D721Med (cell line): ENCODE results near the gene SYMPK.

ENCODE experiments used
- DNase-seq: peaks from one replicate; pipeline ENCODE4 v3.0.0; 2011; ENCODE audit warnings: low spot score; ENCODE audit not compliant: insufficient read length
- FAIRE-seq: peaks from 2 replicates; lab custom pipeline; 2011; peaks lifted over from hg19 to GRCh38; lab: Jason Lieb, UNC
- CTCF ChIP-seq: IDR thresholded peaks from 2 replicates; pipeline ENCODE4 v1.5.1; 2012; ENCODE audit warnings: mild to moderate bottlenecking, control low read depth; ENCODE audit not compliant: insufficient read depth; ENCODE audit errors: missing control alignments

SYMPK gene

GRCh38 chr19:45816236-45817009, 46.5 kb downstream of the SYMPK start:
- no peak for TF ChIP-seq CTCF
- no peak for FAIRE-seq
- no peak for DNase-seq

GRCh38 chr19:45815481-45816216, 47.3 kb downstream of the SYMPK start:
- DNase-seq (no peak), FAIRE-seq (no peak)
- no peak for TF ChIP-seq CTCF

- FAIRE-seq (no peak), DNase-seq (no peak)
- TF ChIP-seq CTCF, result no peak
These were observed 48.0 kb downstream of the SYMPK start, which contains the start of gene RSPH6A for GRCh38 chr19:45814851-45815480. RSPH6A (minus strand) TSS chr19:45815308; CDS start chr19:45815176, 132 bp downstream.

- FAIRE-seq (no peak), DNase-seq (no peak)
- TF ChIP-seq CTCF, result no peak
These were observed 48.7 kb downstream of the SYMPK start for GRCh38 chr19:45814166-45814780.

GRCh38 chr19:45812297-45812696, 50.6 kb downstream of the SYMPK start:
- no peak for TF ChIP-seq CTCF
- no peak for FAIRE-seq
- DNase-seq, result no peak

GRCh38 chr19:45809643-45810159, 53.2 kb downstream of the SYMPK start:
- FAIRE-seq (no peak), DNase-seq (no peak)
- TF ChIP-seq CTCF, result no peak
